Adrenal gland (tissue), 19 donors: Measurements from ENCODE around the gene GLDN. TPM values are rescaled to one million over a fixed set of nuclear protein-coding genes. Genes with fewer than 3 reads are reported as not detected.
A peak's percentile ranks its signal among the peaks of the same experiment; 100 is the strongest.

Experiments
- DNase-seq, 7 donors: peaks; one replicate each; pipeline ENCODE4 v3.0.0-alpha.2; 2019 to 2020
- H3K27ac ChIP-seq, 5 donors: fragments of 200-600 bp; sonication (generic) in 4 of 5; 1 replicate in 3 of 5; 2 replicates in 2 of 5; pipeline versions ENCODE4 v1.5.1 to v1.8.0; 2016 to 2020; ENCODE audit warnings: mild to moderate bottlenecking in 1 of 5
- H3K27me3 ChIP-seq: fragments of 200-600 bp; 2 replicates; pipeline ENCODE4 v1.8.0; 2021
- H3K36me3 ChIP-seq, 2 donors: fragments of 200-600 bp; replicated peaks in 1 of 2; 1 replicate in 1 of 2; 2 replicates in 1 of 2; pipeline versions ENCODE4 v1.5.1 to v1.8.0; 2018 to 2022
- H3K4me1 ChIP-seq, 2 donors: fragments of 200-600 bp; replicated peaks in 1 of 2; 1 replicate in 1 of 2; 2 replicates in 1 of 2; pipeline versions ENCODE4 v1.5.1 to v1.8.0; 2018 to 2021
- H3K4me3 ChIP-seq, 4 donors: fragments of 200-600 bp; sonication (generic) in 3 of 4; one replicate each; pipeline ENCODE4 v1.5.1; 2016 to 2018
- H3K9me3 ChIP-seq, 3 donors: fragments of 200-600 bp; sonication (generic) in 1 of 3; replicated peaks in 1 of 3; 1 replicate in 2 of 3; 2 replicates in 1 of 3; pipeline versions ENCODE4 v1.5.1 to v1.8.0; 2016 to 2021
- POLR2A ChIP-seq, 2 donors: fragments of 450-650 bp; IDR thresholded peaks; one replicate each; pipeline ENCODE4 v1.6.1; 2017; ENCODE audit warnings: antibody characterized with exemption in 2 of 2, mild to moderate bottlenecking in 2 of 2, moderate library complexity in 1 of 2
- WGBS, 4 donors: extraction: QIAGEN DNeasy Blood & Tissue Kit in 2 of 4; methylation state at CpG; one replicate each; pipeline versions ENCODE4 v1.1.5 to v1.1.7; 2013 to 2017; 5-methylcytosine and 5-hydroxymethylcytosine counted together
- intact Hi-C, 2 donors: fragments of 100-400 bp; cut with DNase I; formaldehyde crosslinking; loops; one replicate each; pipeline versions ENCODE4 v1.14.1 to v1.15.0; 2022 to 2023
- long read RNA-seq, 10 donors: library from polyadenylated mRNA in 3 of 10; unstranded in 2 of 10; stranded (forward) in 1 of 10; transcript quantifications; one replicate each; pipeline ENCODE4 v2.0.0 and lab custom pipeline, GENCODE V29; 2021 to 2026
- polyA plus RNA-seq, 3 donors: library from polyadenylated mRNA; stranded (reverse); fragments of 200-250 nt in 2 of 3; fragments of 350-450 nt in 1 of 3; fragmentation: Illumina TruSeq in 1 of 3; extraction: RNeasy Lipid Tissue Mini Kit (QIAGEN cat#74804) in 1 of 3; gene quantifications; one replicate each; pipeline ENCODE4 v1.2.3, GENCODE V29; 2013 to 2014
- total RNA-seq, 9 donors: library from RNA; depleted of rRNA in 4 of 9; stranded (reverse); fragments of >200 nt in 4 of 9; fragments of 120-200 nt in 1 of 9; fragmentation: NEBNext Ultra II Directional in 1 of 9; extraction: Animal tissue kit (Norgen Biotek cat#: 25700) in 1 of 9; gene quantifications; one replicate each; pipeline versions ENCODE4 v1.1.0 to v1.2.4, GENCODE V29; 2013 to 2023
- TF ChIP-seq, protein P1 (sequence below), 6 experiments: fragments of 450-650 bp in 4 of 6; fragments of 200-600 bp in 2 of 6; sonication (generic) in 1 of 6; IDR thresholded peaks; 1 replicate in 5 of 6; 2 replicates in 1 of 6; pipeline versions ENCODE4 v1.5.1 to v1.8.0; 2016 to 2021; ENCODE audit warnings: antibody characterized with exemption in 6 of 6, mild to moderate bottlenecking in 2 of 6, moderate library complexity in 1 of 6
- donor health status: healthy with polysubstance abuse.
- donor health status: Bipolar disorder and iron deficiency.
- donor health status: DM: yes; HTN: yes; CAD: no.
- donor health status: DM: no; HTN: no; CAD: no.
- donor health status: DM: no; HTN: no; CAD: no.
- donor health status: DM: yes; HTN: yes; CAD: no.

GLDN gene
- total RNA-seq: 10 to 100 TPM in 3 of 9 donors, 1 to 10 TPM in 5, under 1 TPM in 1; 0.44 to 30.8 (median 7.7) TPM
- 1 to 10 TPM; 2.1 to 4.7 (median 3.0) TPM for polyA plus RNA-seq
- long read RNA-seq, donor 1: 0 reads
- long read RNA-seq, donor 2: 0 reads
- long read RNA-seq, donor 3: 0 reads
- long read RNA-seq, donor 4, partial matches to known transcripts: 0 of 3 reads
- long read RNA-seq, donor 4, other reads (novel, unspliced or antisense): 3 of 3 reads
- long read RNA-seq, donor 5, partial matches to known transcripts: 0 of 1 reads
- long read RNA-seq, donor 5, other reads (novel, unspliced or antisense): 1 of 1 reads
- long read RNA-seq, donor 6, partial matches to known transcripts: 0 of 3 reads
- long read RNA-seq, donor 6, other reads (novel, unspliced or antisense): 3 of 3 reads
- long read RNA-seq, donor 7: 0 reads
- long read RNA-seq, donor 8: 0 reads
- long read RNA-seq, donor 9: 0 reads
- long read RNA-seq, donor 10: 0 reads

GRCh38 chr15:51341366-51342226, at the start of gene GLDN:
Gene GLDN, plus strand, starts transcription at chr15:51341655. Its CDS starts 30 bp downstream, at chr15:51341685.
- Histone ChIP-seq H3K27ac (peak within 1 kb of the TSS in 4 of 5 donors; percentile 35 to 66 (median 53)), H3K4me1 (peaks cover 7 to 14% of the 10 kb centered on the region in 2 donors), H3K36me3 (no peaks in the 10 kb centered on the region), H3K27me3 (no peaks in the 10 kb centered on the region), H3K4me3 (peak within 1 kb of the TSS in 2 of 4 donors; percentile 4 to 47), H3K9me3 (no peaks in the 10 kb centered on the region)
- intact Hi-C loops: no loop called here
- TF ChIP-seq, protein P1, sequence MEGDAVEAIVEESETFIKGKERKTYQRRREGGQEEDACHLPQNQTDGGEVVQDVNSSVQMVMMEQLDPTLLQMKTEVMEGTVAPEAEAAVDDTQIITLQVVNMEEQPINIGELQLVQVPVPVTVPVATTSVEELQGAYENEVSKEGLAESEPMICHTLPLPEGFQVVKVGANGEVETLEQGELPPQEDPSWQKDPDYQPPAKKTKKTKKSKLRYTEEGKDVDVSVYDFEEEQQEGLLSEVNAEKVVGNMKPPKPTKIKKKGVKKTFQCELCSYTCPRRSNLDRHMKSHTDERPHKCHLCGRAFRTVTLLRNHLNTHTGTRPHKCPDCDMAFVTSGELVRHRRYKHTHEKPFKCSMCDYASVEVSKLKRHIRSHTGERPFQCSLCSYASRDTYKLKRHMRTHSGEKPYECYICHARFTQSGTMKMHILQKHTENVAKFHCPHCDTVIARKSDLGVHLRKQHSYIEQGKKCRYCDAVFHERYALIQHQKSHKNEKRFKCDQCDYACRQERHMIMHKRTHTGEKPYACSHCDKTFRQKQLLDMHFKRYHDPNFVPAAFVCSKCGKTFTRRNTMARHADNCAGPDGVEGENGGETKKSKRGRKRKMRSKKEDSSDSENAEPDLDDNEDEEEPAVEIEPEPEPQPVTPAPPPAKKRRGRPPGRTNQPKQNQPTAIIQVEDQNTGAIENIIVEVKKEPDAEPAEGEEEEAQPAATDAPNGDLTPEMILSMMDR (IDR thresholded peaks at IDR 0.05): no peak
- TF ChIP-seq POLR2A (IDR thresholded peaks at IDR 0.05): no peak
- 4 to 9% (median 5%) methylated on average over 13 to 76 of the region's 76 CpGs for WGBS, 4 donors
- peak in 3 of 7 donors; percentile 21 to 25 (median 23) for DNase-seq

GRCh38 chr15:51298620-51299019, 42.8 kb upstream of the GLDN start:
- Histone ChIP-seq H3K27ac (peak overlapping the region in 2 of 5 donors; percentile 48 to 55), H3K27me3 (no peaks in the 10 kb centered on the region), H3K4me1 (no peaks in the 10 kb centered on the region), H3K4me3 (no peak overlapping the region), H3K9me3 (no peaks in the 10 kb centered on the region), H3K36me3 (no peaks in the 10 kb centered on the region)
- 36 to 62% (median 43%) methylated on average over 2 of the region's 2 CpGs for WGBS, 4 donors
- intact Hi-C loops: no loop called here
- TF ChIP-seq POLR2A (IDR thresholded peaks at IDR 0.05): no peak
- TF ChIP-seq, protein P1 (IDR thresholded peaks at IDR 0.05): no peak
- DNase-seq: no peak

DNA sequence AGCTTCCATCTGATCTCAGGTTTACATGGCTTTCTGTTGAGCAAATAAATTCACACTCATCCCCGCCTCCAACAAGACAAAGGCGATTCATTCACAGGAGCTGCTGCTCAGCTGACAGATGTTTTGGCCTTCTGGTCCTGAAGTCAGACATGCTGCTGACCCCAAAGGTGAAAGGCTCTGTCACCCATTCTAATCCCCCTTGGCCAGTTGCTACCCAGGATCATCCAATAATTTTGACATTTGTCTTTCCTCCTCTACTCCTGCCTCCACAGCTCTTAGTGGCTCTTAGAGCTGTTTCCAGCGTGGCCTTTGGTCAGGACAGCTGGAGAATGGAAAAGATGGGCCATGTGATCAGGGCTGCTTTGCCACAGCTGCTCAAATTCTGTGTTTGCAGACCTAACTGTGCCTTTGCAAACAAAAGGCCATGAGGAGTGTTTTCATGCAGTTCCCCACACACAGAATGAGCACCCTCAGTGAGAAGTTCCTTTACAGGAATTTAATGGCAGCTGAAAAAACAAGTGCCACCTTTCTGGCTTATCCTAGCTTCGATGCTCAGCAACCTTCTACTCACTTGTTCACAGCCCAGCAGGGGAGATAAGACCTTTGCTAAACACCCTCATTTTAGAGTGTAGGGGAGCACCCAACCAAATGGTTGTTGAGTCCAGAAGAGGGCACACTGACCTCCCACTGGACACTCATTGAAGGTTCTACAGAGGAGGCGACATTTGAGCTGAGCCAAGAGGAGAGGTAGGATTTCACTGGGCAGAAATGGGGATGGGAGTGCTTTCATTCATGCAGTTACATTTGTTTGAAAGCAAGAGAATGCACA, 42.1 kb upstream of the GLDN start:
- peak overlapping the region in 2 of 5 donors; percentile 48 to 55 for H3K27ac ChIP-seq
- no peaks in the 10 kb centered on the region for H3K4me1 ChIP-seq
- no peak for TF ChIP-seq POLR2A (IDR thresholded peaks at IDR 0.05)
- DNase-seq: no peak
- H3K27me3 ChIP-seq: no peaks in the 10 kb centered on the region
- H3K4me3 ChIP-seq: no peak overlapping the region
- WGBS, 4 donors: 81 to 86% (median 82%) methylated on average over 5 of the region's 5 CpGs
- no peaks in the 10 kb centered on the region for H3K9me3 ChIP-seq
- H3K36me3 ChIP-seq: no peaks in the 10 kb centered on the region
- intact Hi-C loops: no loop called here

DNA sequence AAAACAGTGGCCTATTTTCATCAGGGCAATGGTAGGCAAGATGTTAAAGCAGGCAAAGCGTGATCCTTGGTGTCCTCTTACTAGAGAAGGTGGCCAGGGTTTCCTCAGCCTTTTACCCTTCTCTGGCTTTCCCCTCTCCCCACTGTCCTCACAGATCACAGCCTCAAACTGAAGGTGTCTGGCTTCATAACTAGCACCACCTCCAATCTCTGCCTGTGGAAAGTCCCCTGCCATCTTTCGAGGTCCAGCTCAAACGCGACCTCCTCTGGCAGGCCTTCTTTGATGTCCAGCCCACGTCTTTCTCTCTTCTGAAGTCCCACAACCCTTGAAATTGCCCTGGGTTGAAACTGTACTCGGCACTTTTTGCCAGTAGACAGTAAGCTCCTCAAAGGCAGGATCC, 39.0 kb upstream of the GLDN start:
- no peak for TF ChIP-seq POLR2A (IDR thresholded peaks at IDR 0.05)
- TF ChIP-seq, protein P1 (IDR thresholded peaks at IDR 0.05): no peak
- H3K4me3 ChIP-seq: no peak overlapping the region
- intact Hi-C loops: no loop called here
- no peaks in the 10 kb centered on the region for H3K9me3 ChIP-seq
- H3K36me3 ChIP-seq: no peaks in the 10 kb centered on the region
- H3K27ac ChIP-seq: no peak overlapping the region
- no peaks in the 10 kb centered on the region for H3K4me1 ChIP-seq
- no peaks in the 10 kb centered on the region for H3K27me3 ChIP-seq
- no peak for DNase-seq
- 71 to 96% (median 84%) methylated on average over 6 of the region's 6 CpGs for WGBS, 4 donors
